OCI-LY3 (cell line): ENCODE results near the gene PRPSAP1.
A peak's percentile ranks its signal among the peaks of the same experiment; 100 is the strongest.

Source experiments
- H2AFZ ChIP-seq: fragments of 200-600, 300-600 bp; shearing (Covaris generic); 2 replicates; pipeline ENCODE4 v1.6.0; 2014; ENCODE audit warnings: antibody characterized with exemption, low read depth, low read length
- H3K27ac ChIP-seq: fragments of 200-600, 300-600 bp; sonication (generic); 2 replicates; pipeline ENCODE4 v1.5.1; 2014; ENCODE audit warnings: mild to moderate bottlenecking, low read length, moderate library complexity, mixed read lengths
- H3K27me3 ChIP-seq: fragments of 200-600, 300-600 bp; sonication (generic); 2 replicates; pipeline ENCODE4 v1.6.1; 2014; ENCODE audit warnings: low read depth, low read length, mixed read lengths
- H3K36me3 ChIP-seq: fragments of 200-600, 300-600 bp; sonication (generic); replicated peaks from 2 replicates; pipeline ENCODE3; 2014; ENCODE audit warnings: low read depth, low read length, mixed read lengths
- H3K4me1 ChIP-seq: fragments of 300-600, 200-600 bp; sonication (generic); 2 replicates; pipeline ENCODE4 v1.6.1; 2014; ENCODE audit warnings: low read length, mixed read lengths
- H3K4me2 ChIP-seq: fragments of 200-600, 300-600 bp; sonication (generic); 2 replicates; pipeline ENCODE4 v1.6.1; 2014; ENCODE audit warnings: low read length, mixed read lengths
- H3K4me3 ChIP-seq: fragments of 300-600, 200-600 bp; sonication (generic); 2 replicates; pipeline ENCODE4 v1.5.1; 2014; ENCODE audit warnings: antibody characterized with exemption, mild to moderate bottlenecking, low read length, moderate library complexity
- H3K79me2 ChIP-seq: fragments of 300-600, 200-600 bp; shearing (Covaris generic); 2 replicates; pipeline ENCODE4 v1.6.1; 2014; ENCODE audit warnings: mild to moderate bottlenecking, low read length, mixed read lengths
- H3K9ac ChIP-seq: fragments of 300-600, 200-600 bp; shearing (Covaris generic); 2 replicates; pipeline ENCODE4 v1.6.0; 2014; ENCODE audit warnings: mild to moderate bottlenecking, low read length, moderate library complexity
- H3K9me3 ChIP-seq: fragments of 200-600, 300-600 bp; shearing (Covaris generic); 2 replicates; pipeline ENCODE4 v1.6.1; 2014; ENCODE audit warnings: low read length, mixed read lengths; ENCODE audit not compliant: insufficient read depth
- H4K20me1 ChIP-seq: fragments of 200-600, 300-600 bp; sonication (generic); 2 replicates; pipeline ENCODE4 v1.6.1; 2016; ENCODE audit warnings: low read length, mixed read lengths; ENCODE audit not compliant: insufficient read depth
- CTCF ChIP-seq: fragments of 200-600, 300-600 bp; sonication (generic); IDR thresholded peaks from 2 replicates; pipeline ENCODE4 v1.5.1; 2014; ENCODE audit warnings: antibody characterized with exemption, low read length, low read depth
- EZH2phosphoT487 ChIP-seq: fragments of 200-600 bp; shearing (Covaris generic); IDR thresholded peaks from 2 replicates; pipeline ENCODE4 v1.6.1; 2018; ENCODE audit warnings: antibody characterized with exemption, mixed run types, low read depth

Gene PRPSAP1

GRCh38 chr17:76281573-76282371 is 71.9 kb downstream of the PRPSAP1 start:
- H3K4me2 ChIP-seq = no peak overlapping the region
- H3K27ac ChIP-seq = no peak overlapping the region
- no peaks in the 10 kb centered on the region for H3K79me2 ChIP-seq
- no peaks in the 10 kb centered on the region for H3K36me3 ChIP-seq
- TF ChIP-seq CTCF = no peak
- no peak for TF ChIP-seq EZH2phosphoT487
- no peaks in the 10 kb centered on the region for H4K20me1 ChIP-seq
- no peaks in the 10 kb centered on the region for H3K27me3 ChIP-seq
- no peak overlapping the region for H3K4me3 ChIP-seq
- no peak overlapping the region for H2AFZ ChIP-seq
- H3K4me1 ChIP-seq = no peaks in the 10 kb centered on the region
- no peaks in the 10 kb centered on the region for H3K9me3 ChIP-seq
- H3K9ac ChIP-seq = no peak overlapping the region

- Histone ChIP-seq H4K20me1 (no peaks in the 10 kb centered on the region), H3K4me1 (peaks cover 9% of the 10 kb centered on the region), H3K9ac (no peak overlapping the region), H3K4me2 (no peak overlapping the region), H3K27ac (no peak overlapping the region), H2AFZ (no peak overlapping the region), H3K36me3 (no peaks in the 10 kb centered on the region), H3K9me3 (no peaks in the 10 kb centered on the region), H3K79me2 (no peaks in the 10 kb centered on the region), H3K27me3 (no peaks in the 10 kb centered on the region), H3K4me3 (no peak overlapping the region)
- TF ChIP-seq EZH2phosphoT487 (no peak), CTCF (no peak)
Observed at GRCh38 chr17:76280650-76281049, 73.1 kb downstream of the PRPSAP1 start.

- Histone ChIP-seq H3K9me3 (no peaks in the 10 kb centered on the region), H2AFZ (peak overlapping the region; percentile 74; the same call in 1 of the 2 replicates), H3K27ac (no peak overlapping the region), H3K9ac (no peak overlapping the region), H3K79me2 (no peaks in the 10 kb centered on the region), H3K4me2 (no peak overlapping the region), H3K4me1 (peaks cover 17% of the 10 kb centered on the region), H3K27me3 (no peaks in the 10 kb centered on the region), H3K36me3 (no peaks in the 10 kb centered on the region), H4K20me1 (no peaks in the 10 kb centered on the region), H3K4me3 (no peak overlapping the region)
- TF ChIP-seq CTCF (no peak), EZH2phosphoT487 (no peak)
Observed at GRCh38 chr17:76279742-76280287, 73.9 kb downstream of the PRPSAP1 start.

- H3K36me3 ChIP-seq = no peaks in the 10 kb centered on the region
- peaks cover 24% of the 10 kb centered on the region for H3K4me1 ChIP-seq
- no peak overlapping the region for H3K27ac ChIP-seq
- H3K4me2 ChIP-seq = no peak overlapping the region
- H3K9me3 ChIP-seq = no peaks in the 10 kb centered on the region
- H3K27me3 ChIP-seq = no peaks in the 10 kb centered on the region
- H3K4me3 ChIP-seq = no peak overlapping the region
- no peak for TF ChIP-seq EZH2phosphoT487
- TF ChIP-seq CTCF = peak; percentile 95
- H3K9ac ChIP-seq = no peak overlapping the region
- H2AFZ ChIP-seq = peak overlapping the region; percentile 74; the same call in 1 of the 2 replicates
- H3K79me2 ChIP-seq = no peaks in the 10 kb centered on the region
- H4K20me1 ChIP-seq = no peaks in the 10 kb centered on the region
Observed at GRCh38 chr17:76278952-76279741, 74.6 kb downstream of the PRPSAP1 start.
